Measurements from ENCODE around the gene FBXO46.
"Not testable (repeated sequence)": the region's sequence is repeated elsewhere in the genome, so short reads cannot be mapped to it uniquely, and the experiment has no call there.

Gene FBXO46

DNA sequence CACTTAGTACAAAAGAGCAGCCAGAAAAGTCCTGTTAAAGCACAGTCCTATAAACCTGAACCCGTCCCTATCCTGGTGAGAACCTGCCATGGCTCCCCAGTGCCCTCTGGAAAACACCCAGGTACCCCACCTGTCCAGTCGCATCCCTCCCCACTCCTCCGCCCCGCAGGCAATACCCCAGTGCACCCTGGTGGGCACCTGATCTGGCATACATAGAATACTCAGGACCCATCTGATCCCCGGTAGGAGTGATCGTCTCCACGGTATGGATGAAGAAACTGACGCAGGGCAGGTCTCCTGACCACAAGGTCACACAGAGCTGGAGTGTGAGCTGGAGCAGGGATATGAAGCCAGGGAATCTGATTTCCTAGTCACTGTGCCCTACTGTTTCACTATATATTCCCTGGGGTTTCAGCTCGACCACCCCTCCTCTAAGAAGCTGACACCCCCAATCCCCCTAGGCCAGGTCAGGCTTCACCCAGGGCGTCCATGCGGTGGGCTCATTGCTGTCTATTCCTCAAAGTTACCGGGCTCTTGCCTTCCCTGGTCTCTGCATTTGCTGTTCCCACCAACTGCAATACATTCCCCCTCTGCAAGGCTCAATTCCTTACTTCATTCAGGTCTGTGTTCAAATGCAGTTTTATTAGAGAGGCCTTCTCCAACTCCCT lies 12.6 kb downstream of the FBXO46 start:
- no peak for FAIRE-seq

DNA sequence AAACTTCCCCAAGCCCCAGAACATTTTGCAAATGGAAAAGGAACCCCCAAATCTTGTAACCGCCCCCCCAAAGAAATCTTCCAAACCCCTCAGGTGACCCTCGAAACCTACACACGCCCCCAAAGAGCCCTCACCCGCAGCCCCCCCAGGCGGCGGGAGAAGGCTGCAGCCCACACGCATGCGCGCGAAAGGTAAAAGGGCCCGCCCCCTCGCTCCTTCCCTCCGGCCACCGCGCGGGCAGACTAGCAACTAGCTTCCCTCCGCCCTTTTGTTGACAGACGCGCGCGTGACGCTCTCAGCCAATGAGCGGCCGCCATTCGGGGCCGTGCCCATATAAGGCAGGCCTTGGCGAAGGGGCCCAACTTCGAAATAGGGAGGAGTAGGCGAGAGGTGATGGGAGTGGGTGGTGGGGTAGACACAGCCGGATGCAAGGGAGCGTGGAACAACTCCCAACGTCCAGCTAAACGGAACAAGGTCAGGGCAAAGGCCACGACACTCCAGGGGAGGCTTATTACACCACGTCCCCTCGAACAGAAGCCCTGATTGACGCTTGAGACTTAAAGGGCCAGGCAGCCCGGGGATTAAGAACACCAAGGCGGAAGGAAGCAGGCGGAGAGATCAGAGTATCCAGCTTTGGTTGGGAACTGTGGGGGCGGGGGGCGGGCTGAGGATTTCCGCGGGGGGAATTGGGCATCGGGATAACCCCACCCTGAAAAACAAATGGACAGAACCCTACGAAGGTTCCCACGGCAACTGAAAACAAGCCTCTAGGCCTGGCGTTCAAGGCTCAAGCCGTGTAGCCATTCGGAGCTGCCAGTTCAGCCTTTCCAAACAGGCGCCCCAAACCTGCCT lies 13.3 kb downstream of the FBXO46 start:
- peak; percentile 81 for FAIRE-seq

DNA sequence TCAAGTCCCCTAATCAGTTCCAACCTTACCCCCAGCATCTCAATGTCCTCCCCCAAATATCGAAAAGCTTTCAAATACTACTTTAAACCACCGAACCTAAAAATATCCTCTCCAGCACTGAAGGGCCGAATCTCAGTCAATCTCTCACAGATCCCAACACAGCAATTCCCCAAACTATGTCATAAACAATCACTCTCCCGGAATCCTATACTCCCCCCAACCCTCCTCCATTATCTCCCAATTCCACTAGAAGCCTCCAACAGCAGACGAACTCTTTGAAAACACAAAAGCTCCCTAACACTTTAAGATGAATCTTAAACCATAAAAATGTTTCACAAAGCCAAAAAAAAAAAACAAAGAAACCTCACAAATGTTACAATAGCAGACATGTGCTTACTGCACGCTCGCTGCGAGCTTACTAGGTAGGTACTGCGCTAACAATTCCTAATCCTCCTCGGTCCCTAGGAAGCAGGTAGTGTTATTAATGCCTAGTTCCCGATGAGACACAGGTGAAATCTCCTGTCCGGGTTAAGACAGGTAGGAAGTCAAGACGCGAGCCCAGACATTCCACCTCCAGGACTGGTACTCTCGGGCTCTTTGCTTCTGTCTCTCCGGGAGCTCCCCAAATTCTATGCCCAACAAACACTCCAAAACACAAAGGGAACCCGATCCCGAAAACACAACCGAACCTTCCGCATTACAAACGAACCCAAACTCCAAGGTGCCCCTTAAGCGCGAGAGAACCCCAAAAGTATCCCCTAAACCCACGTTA lies 14.2 kb downstream of the FBXO46 start:
- FAIRE-seq = no peak

DNA sequence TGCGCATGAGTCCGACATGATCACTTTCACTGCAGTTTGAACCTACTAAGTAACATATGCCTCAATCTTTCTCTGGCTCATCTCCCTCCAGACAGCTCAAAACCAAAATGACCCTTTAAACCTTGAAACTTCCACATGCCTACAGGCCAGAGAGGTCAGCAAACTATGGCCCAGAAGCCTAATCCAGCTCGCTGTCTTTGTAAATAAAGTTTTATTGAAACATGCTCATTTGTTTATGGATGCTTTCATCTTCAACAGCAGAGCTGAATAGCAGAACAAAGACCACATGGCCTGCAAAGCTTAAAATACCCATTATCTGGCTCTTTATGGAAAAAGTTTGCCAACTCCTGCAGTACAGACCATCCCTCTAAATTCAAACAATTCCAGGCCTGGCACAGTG lies 15.6 kb downstream of the FBXO46 start:
- no peak for FAIRE-seq

DNA sequence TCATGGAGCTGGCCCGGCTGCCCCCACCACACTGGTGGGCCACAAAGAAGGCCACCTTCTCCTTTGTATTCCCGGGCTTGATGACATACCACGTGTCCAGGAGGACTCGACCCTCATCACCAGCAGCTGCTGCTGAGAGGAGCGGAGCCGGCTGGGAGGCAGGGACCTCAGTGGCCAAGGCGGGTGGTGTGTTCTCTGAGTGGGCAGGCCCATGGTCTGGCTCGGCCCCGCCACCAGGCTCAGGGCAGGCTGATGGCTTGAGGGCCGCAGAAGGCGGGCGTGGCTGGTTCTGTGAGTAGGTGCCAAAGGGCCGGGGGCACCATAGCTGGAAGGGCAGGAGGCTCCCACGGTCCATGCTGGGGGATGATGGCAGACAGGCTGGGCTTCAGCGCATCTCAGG lies 17.6 kb downstream of the FBXO46 start:
- no peak for FAIRE-seq

DNA sequence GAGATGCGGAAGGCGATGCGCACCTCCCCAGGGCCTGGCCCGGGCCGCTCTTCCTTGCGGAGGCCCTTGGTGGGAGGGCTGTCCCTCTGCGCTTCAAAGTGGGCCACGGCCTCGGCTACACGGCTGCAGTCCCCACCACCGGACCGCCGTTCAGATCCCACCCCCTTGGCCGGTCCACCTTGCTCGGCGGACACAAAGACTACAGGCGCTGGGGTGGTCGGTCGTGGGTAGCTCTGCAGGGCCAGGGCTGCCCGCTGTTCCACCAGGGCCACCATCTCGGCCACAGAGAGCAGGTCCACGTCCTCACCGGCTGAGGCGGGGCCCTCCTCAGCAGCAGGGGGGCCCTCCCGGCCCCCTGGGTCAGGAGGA lies 18.0 kb downstream of the FBXO46 start:
- no peak for FAIRE-seq

DNA sequence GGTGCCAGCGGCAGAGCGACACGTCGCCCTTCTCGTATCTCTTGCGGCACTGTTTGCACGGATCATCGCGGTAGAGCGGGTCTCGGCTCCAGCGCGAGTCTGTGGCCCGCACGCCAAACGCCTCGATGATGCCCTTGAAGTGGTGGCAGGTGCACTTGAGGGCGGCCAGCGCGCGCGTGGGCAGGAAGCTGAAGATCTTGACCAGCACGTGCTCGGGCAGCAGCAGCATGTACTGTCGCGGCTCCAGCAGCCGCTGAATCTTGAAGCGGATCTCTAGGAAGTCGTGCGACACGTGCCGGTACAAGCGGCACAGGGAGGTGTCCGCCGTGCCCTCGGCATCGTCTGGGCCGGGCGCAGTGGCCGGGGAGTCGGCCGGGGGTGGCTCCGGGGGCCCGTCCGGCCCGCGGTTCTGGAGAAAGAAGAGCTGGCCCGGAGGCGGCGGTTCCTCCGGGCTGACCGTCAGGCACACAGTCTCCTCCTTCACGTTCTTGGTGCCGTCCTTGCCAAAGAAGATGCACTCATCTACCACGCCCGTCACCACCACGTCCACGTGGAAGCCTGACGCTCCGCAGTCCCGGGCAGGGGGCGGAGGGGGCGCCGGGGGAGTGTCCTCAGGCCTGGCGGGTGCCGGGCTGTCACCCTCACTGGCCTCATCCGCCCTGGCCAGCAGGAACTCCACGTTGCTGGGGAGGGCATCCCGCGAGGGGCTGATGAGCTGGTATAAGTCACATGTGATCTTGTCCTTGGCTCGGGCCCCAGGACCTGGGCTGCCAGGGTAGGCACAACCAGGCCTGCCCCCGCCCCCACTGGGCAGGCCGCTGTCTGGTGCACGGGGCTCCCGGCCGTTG lies 18.6 kb downstream of the FBXO46 start:
- no peak for FAIRE-seq

DNA sequence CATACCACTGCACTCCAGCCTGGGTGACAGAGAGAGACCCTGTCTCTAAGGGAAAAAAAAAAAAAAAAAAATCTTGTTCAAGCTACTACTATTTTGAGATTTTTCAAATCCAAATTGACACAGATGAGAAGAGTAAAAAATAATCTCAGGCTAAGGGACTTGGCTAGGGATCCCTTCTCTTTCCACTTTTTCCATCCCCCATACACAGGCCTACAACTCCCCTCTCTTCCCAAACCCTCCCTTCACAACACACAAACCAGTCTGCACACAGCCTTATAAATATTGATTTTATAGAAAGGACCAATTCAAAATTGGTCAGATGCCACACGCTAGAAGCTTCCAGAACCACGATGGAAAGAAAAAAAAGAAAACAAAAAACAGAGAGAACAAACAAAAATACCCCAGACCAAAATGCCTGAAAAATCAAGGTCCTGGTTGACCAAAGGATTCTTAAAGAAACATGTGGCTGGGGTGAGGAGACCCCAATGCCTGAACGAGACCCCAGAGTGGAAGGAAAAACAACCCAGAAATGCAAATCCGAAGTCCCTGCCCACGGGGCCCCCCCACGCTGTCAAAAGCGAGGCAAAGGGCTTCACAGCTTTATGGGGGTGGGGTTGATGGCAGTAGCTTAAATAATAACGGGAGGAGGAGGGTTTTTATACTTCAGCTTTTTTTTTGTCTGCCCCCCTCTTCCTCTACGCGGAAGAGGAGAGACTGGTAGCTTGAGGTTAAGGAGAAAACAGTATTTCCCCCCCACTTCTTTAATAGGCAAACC lies 20.2 kb downstream of the FBXO46 start:
- FAIRE-seq = no peak

DNA sequence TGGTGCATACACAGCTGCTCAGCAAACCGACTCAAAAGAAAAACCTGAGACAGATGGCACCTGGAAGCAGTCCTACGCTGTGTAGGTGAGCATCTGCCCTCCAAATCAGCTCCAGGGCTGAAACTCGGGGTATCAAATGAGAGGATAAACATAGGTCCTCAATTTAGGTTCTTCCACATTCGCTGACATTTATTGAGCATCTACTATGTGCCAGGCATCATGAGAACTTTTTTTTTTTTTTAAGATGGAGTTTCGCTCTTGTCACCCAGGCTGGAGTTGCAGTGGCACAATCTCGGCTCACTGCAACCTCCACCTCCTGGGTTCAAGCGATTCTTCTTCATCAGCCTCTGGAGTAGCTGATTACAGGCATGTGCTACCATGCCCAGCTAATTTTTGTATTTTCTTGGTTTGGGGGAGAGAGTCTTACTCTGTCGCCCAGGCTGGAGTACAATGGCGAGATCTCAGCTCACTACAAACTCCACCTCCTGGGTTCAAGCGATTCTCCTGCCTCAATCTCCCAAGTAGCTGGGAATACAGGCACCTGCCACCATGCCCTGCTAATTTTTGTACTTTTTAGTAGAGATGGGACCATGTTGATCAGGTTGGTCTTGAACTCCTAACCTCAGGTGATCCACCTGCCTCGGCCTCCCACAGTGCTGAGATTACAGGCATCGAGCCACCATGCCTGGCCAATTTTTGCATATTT lies 24.8 kb downstream of the FBXO46 start:
- FAIRE-seq = no peak

DNA sequence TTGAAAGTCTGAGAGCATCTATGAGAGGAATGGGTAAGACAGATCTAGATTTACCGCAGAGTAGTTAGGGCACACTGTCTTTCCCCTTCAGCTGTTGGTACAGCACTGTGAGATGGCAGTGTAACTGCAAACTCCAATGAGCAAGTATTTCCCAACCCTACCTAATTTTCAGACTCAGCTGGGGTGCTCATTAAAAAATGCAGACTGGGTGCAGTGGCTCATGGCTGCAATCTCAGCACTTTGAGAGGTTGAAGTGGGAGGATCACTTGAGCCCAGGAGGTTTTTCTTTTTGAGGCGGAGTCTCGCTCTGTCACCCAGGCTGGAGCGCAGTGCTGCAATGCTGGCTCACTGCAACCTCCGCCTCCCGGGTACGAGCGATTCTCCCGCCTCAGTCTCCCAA lies 25.6 kb downstream of the FBXO46 start:
- FAIRE-seq = no peak

DNA sequence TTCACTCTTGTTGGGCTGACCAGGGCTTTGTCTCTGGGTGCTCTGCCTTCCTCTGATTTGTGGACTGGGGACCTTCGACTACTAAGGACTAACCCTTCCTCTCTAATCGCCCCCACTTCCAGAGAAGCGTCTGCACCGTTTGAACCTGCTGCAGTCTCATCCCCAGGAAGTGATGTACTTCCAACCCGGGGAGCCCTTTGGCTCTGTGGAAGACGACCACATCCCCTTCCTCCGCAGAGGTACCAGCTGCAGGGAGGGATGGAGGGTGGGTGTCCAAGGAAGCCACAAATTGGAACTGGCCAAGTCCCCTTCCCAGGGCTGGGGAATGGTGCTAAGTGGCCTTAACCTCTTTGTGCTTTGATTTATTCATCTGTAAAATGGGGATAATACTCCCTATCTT lies 29.0 kb downstream of the FBXO46 start:
- FAIRE-seq = no peak

DNA sequence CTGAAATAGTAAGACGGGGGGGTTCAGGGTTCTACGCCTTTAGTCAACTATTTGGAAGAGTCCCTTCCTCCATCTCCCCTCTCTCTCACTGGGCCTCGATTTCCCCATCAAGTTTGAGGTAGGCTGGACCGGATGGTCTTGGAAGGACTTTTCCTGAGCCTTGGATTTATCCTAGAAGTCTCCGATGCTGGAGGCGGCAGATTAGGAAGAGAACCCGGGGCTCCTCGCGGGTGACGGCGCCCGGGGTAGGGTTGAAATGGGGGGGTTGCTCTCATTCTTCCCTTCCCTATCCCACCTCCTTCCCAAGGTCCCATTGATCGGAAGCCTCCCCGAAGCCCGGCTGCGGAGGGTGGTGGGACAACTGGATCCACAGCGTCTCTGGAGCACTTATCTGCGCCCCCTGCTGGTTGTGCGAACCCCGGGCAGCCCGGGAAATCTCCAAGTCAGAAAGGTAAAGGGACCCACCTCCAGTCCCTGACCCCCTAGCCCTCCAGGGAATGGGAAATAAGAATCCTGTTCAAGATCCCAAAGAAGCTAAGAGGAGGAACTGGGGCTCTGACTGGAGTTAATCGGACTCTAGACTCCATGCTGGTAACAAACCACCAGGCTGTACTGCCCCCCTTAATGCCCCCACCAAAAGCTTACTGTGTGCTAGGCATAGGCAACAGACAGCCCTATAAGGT lies 37.4 kb downstream of the FBXO46 start:
- no peak for FAIRE-seq

DNA sequence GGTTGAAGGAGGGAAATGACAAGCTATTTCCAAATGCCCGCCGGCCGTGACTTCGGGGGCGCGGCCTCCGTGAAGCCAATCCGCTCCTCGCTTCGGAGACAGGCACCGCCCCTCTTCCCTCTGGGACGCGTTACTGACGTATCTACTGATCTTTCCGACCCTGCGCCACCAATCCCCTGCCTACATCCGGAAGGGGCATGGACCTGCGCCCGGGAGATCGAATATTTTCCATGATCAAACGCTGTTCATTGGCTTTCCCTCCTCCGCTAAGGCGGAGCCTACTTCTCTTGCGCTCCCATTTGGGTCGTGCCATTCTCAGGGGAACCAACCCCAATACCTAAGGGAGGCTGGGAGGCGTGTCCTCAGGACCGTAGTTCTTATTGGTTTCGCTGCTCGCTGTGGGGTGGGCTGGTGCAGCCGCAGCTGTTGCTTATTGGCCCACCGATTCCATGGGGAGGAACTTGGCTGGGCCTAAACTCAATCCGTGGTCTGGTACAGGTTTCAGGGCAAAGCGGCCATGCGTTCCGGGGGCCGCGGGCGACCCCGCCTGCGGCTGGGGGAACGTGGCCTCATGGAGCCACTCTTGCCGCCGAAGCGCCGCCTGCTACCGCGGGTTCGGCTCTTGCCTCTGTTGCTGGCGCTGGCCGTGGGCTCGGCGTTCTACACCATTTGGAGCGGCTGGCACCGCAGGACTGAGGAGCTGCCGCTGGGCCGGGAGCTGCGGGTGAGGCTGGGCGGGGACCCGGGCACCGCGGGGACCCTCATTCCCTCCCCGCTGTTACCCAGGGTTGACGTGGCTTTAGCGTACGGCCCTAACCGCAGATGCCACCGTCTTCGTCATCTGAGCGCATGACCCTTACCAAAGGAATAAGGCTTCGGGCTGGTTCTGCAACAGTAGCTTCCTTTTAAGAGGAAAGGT lies 38.2 kb downstream of the FBXO46 start, which contains the start of gene QPCTL:
Gene QPCTL, plus strand, starts transcription at position 480 of the 919 bp plus-strand sequence. Its CDS starts 38 bp downstream, at position 518.
- FAIRE-seq = peak; percentile 98

DNA sequence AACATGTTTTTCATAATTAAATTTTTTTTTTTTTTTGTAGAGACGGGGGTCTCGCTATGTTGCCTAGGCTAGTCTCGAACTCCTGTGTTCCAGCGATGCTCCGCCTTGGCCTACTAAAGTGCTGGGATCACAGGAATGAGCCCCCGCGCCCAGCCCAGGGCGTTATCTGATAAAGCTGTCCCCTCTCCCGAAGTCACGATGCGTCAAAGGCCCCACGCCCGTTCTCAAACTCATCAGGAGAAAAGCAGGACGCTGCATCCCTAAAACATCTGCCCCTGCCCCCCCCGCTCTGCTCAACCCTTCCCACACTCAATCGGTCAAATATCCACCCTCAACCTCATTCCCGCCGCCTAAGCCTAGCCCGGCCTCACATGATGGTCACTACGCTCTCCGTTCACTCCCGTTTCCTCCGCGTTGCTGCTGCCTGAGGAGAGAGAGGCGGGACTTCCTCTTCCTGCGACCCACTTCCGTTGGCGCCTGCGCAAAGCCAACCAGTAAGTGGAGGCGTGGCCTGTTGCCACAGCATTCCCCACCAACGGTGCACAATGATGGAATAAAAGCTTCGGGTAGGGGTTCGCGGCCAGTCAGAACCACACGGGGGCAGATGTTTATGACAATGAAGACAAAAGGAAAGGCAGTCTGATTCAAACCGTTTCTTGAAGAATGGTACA lies 39.0 kb downstream of the FBXO46 start, which contains the start of gene SNRPD2:
Gene SNRPD2, minus strand, starts transcription at position 438 of the 671 bp plus-strand sequence. Its CDS starts 65 bp downstream, at position 373.
- peak; percentile 51 for FAIRE-seq

DNA sequence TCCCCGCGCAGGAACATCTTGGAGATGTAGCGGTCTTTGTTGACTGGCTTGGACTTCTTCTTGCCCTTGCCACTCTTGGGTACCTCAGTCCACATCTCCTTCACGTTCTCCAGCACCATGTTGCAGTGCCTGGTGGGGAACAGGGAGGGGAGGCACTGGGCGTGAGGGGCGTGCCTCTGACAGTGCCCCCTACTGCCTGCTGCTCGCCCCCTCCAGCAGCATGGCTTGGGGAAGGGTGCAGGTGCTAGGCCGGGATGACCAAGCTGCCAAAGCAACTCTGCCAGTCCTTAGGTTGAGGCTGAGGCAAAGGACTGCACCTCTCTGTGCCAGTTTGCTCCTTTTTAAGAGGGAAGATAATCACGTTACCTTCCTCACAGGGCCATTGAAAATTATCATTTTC lies 43.1 kb downstream of the FBXO46 start:
- no peak for FAIRE-seq

DNA sequence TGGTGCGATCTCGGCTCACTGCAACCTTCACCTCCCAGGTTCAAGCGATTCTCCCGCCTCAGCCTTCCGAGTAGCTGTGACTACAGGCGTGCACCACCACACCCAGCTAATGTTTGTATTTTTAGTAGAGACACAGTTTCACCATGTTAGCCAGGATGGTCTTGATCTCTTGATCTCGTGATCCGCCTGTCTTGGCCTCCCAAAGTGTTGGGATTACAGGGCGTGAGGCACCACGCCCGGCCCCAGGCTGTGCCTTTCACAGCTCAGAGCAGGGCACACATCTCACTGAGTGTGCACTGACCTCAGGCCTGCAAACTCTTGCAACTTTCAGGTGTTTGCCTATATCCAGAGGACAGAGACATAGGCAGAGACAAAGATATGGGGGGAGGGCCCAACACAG lies 45.7 kb downstream of the FBXO46 start:
- FAIRE-seq = not testable (repeated sequence)

DNA sequence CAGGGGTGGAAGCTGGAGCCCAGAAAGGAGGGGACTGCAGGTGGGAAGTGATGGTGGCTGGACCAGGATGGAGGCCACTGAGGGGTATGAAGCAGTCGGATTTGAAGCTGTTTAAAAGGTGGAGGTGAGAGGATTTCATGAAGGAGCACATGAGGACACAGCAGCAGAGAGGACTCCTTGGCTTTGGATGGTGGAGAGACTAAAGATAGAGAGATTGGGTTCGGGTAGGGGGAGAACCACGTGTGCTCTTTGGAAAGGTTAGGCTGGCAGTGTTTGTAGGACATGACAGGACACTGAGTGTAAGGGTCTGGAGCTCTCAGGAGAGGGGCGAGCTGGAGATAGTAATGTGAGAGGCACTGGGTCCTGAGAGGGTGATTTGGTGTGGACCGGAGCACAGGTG lies 47.8 kb downstream of the FBXO46 start:
- FAIRE-seq = no peak

DNA sequence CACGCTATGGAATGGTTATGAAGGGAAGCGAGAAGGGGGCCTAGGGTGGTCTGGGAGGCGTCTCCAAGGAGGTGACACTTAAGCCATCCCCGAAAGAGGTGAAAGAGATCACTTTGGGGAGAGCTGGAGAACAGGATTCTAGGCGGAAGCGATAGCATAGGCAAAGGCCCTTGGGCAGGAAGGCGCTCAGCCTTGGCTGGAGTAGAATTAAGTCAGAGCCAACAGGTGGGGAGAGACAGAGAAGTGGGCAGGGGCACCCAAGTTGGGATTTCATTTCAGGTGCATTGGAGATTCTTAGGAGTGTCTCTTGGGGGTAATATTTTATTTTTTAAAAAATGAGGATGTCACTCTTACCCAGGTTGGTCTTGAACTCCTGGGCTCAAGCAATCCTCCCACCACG lies 48.6 kb downstream of the FBXO46 start:
- no peak for FAIRE-seq
